ENCODE results near the gene NME7.
A peak's percentile ranks its signal among the peaks of the same experiment; 100 is the strongest.

The NME7 gene

GRCh38 chr1:169122976-169123375 is 244.6 kb downstream of the NME7 start:
- DNase-seq, result no peak

DNA sequence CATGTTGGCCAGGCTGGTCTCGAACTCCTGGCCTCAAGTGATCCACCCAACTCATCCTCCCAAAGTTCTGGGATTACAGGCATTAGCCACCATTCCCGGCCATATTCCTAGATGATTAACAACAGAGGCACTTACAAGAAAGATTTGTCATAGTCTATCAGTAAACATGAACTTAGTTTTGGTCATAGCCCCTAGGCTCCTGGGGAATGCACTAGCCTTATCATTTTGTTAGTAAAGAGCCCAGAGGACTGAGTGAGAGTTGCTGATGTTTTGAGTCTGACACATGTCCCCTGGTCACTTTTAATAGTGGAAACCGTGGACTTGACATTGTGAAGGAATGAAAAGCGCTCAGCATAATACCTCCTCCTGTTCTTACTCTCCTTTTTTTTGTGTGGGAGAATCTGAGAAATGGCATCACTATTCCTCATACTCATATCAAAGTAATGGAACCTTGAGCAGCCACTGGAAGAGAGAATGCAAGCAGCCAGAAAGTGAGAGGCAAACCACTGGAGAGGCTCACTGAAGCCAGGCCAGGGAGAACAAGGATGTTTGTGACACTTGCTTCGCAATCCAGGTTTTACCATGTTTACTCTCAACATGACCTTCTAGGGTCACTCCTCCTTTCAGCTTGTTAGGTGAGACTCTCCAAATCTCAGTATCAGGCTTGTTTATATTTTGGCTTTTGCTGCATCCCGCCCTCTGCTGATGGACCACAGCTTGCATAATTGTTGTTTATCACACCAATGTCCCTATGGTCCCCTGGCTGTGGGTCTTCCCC is 246.3 kb downstream of the NME7 start:
- no peak for DNase-seq

- no peak for DNase-seq
Observed at GRCh38 chr1:169120066-169120465, 247.5 kb downstream of the NME7 start.

- DNase-seq, result no peak
Observed at GRCh38 chr1:169119405-169119804, 248.2 kb downstream of the NME7 start.

DNA sequence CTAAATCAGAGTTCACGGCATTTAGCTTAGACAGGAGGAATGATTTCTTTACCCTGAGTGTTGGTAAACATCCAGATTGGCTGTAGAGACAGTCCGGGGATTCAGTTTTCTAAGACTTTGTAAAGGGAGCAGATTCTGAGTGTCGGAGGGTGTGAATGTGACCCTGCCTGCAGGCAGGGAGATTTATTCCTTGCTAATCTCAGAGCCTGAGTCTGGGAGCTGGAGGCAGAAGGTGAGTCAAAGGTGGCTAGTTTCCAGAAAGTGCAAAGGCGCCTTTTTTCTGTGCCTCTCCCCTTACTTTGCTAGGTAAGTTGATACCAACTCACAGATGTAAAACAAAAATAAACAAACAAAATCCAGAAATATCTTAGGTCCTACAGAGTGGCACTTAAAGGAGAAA is 249.4 kb downstream of the NME7 start:
- DNase-seq, result no peak

- DNase-seq, result no peak
Observed at GRCh38 chr1:169117599-169117998, 250.0 kb downstream of the NME7 start.

DNA sequence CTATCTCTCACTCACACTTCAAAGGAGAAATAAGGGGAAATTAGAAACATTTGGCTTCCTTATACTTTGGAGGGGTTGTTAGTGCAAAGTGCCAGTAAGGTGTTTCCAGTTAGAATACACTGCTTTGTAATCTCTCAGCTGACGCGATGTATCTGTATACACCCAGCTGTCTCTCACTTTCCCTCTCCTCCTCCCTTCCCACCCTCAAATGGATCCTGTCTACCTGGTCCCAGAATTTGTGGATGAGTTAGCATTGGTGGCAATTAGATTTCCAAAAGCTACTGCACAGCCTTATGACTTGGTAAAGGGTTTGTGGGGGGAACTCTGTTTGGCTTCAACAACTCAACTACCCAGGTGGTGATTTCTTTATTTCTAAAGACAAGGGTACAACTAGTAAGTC is 250.6 kb downstream of the NME7 start:
- DNase-seq, result no peak

DNA sequence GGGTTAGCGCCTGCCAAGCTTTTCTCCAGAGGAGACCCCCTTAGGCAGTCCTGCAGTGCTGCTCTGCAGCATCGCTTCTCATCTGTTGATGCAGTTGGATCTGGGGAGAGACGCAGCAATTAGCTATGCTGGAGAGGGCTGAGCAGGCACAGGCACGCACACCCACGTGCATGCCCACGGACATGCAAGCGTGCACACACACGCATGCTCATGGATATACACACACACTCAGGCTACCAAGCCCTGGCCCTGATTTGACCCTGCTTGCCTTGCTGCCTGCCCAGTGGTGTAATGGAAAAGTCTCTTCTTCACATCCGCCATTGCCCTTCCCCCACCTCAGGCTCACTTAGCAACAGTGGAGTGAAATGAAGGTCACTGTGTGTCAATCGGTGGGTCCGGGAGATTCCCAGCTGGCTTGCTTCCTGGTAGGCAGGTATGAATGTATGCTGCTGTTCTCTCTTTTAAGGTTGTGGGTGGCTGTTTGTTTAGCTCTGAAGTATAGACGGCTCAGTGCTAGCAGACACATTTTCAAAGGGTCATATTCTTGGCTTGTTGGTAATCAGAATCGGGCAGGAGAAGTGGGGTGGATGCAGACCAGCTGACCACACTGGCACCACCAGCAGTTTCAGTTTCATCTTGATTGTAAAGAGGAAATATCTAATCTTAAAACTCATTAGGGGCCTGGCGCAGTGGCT is 251.6 kb downstream of the NME7 start:
- DNase-seq, result no peak

- no peak for DNase-seq
Observed at GRCh38 chr1:169113613-169114119, 253.9 kb downstream of the NME7 start.

- no peak for DNase-seq
Observed at GRCh38 chr1:169112241-169112640, 255.4 kb downstream of the NME7 start.

DNA sequence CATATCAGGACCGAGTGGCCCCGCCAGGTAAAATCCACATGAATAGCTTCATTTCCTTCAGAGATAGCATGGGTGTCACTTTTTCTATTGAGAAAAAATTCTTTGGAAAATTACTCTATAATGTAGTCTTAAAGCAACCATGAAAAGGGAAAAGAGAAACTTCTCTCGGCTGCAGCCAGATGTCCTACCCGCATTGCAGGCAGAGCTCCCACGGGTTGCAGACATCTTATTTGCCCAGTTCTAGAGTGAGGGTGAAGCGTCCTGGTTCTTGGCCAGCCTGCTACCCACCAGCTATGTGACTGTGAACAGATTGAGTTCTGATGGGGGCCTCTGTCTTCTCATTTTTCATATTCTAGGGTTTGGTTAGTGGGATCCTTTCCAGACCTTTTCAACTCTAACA is 256.1 kb downstream of the NME7 start:
- no peak for DNase-seq

GRCh38 chr1:169110689-169111447 is 256.7 kb downstream of the NME7 start:
- no peak for DNase-seq

DNA sequence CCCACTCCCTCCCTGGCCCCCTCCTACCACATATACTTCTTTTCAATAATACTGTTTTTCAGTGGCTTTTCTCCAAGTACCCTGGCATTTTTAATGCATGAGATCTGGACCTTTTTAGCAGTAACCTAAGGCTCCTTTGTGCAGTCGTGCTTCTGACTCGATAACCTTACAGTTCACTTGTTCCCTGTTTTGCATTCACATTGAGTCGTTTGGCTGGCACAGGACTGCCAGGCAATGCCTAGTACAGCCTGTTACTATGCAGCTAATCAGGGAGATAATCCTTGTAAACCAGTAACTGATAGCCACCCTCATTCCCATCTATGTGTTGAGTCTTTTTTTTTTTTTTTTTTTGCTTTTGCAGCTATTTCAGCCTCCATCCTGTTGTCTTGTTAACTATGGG is 257.4 kb downstream of the NME7 start:
- DNase-seq, result no peak

DNA sequence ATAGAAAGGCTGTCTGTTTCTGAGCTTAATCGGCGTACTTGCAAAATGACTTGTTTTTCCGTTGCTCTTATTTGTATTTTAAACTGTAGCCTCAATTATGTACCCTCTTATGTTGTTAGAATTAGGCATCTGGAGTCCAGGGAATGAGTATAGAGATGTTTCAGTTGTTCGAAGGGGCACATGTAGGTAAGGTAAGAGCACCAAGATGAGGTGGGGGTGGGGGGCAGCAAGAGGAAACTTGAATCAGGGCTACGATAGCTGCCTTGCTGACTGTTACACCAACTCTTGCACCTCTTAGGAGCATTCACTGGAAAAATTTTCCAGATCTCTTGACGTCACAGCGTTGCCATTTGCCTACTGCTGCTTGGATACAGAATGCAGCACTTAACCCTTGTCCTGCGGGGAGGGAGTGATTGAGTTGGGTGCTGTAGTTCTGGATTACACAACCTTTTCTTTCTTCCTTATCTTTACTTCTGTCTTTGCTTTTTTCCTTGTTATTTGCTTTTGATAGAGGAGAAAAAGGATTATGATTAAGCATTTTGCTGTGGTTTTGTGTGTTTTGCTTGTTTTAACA is 257.9 kb downstream of the NME7 start:
- DNase-seq, result peak; percentile 40 to 84 (median 67)

- peak; percentile 27 to 82 (median 67) for DNase-seq
Observed at GRCh38 chr1:169108863-169109560, 258.6 kb downstream of the NME7 start.

DNA sequence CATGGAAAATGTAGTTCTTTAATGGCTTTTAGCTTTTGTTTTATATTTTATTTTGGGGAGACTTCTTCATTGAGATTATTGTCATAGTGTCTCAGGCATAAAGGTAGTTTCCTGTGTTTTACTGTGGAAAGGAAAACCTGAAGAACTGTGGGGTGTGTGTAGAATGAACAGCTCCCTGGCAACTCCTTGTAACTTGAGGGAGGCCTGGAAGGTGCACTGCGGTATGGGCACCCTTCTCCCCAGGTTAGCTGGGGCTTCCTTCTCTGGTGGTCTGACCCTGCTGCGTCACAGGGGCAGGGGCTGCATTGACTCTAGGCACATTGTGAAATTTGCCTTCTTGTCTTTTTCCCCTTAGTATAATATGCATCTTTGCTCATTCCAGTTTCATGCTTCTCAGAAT is 259.4 kb downstream of the NME7 start:
- DNase-seq, result peak in 1 of 3 experiments; percentile 55

DNA sequence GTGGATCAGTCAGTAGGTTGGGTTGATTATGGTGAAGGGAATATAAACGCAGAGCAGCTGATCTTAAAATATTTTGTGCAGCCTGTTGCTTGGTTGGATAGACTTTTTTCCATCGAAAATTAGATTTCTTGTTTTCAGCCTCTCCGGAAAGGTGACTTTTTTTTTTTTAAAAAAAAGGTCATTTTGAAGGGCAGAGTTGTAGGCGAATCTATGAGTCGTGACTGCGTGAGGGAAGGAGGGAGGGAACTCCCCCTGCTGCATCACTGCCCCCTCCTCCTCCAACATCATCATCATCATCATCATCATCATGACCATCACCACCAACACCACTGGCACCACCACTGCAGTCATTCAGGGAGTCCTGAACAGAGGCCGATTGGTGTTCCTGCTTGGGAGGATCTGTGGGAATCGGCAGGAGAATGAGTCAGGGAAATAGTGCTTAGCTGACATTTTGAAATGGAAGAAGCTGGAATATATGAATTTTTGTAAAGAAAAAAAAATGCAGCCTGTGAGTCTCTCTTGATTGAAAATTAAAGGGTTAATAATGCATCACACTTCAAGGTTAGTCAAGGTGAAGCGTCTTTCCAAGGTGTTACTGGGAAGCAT is 259.9 kb downstream of the NME7 start:
- DNase-seq, result peak in 2 of 3 experiments; percentile 34 to 58

DNA sequence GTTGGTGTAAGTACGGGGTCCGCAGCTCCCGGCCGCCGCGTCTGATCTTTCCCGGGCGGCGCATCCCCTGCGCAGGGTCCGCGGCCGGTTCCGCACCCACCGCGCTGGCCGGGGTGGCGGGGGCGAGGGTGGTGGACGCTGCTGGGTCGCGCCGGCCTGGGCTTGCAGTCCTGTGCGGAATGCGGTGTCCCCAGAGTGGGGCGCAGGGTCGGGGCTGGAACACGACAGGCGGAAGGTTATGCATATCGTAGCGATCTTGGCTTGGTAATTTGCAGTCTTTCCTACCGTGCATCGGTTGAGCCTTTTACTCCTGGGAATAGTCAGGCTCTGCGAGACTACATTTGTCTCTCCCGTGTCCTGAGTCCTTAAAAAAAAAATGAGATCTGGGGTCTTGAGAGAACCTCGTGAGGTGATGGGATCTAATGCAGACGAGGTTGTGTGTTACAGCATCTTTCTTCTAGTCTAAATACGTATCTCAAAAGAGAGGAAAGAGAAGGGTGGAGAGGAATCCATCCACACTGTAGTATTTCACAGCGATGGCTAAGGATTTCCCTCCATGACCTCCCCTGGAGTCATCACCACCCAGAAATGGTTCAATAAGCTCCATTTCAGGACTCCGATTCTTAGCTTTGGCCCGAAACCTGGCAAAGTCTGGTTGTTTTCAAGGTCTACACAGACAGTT is 260.5 kb downstream of the NME7 start:
- DNase-seq, result peak; percentile 70 to 85 (median 77)

GRCh38 chr1:169106095-169106920 is 261.3 kb downstream of the NME7 start, which contains the start of gene ATP1B1:
Gene ATP1B1 (plus strand): TSS chr1:169106690. CDS start chr1:169106830, 140 bp downstream.
- peak; percentile 97 to 99 (median 98) for DNase-seq

- peak; percentile 95 to 98 (median 96) for DNase-seq
Observed at GRCh38 chr1:169105434-169106094, 262.0 kb downstream of the NME7 start.

All from NCI-H1417 (cell line).